Epidermal melanocyte (primary cell): ENCODE results near the gene SULT1A2.
"Not testable (repeated sequence)": the region's sequence is repeated elsewhere in the genome, so short reads cannot be mapped to it uniquely, and the experiment has no call there.

Source experiments
- DNase-seq: peaks from one replicate; pipeline ENCODE4 v3.0.0; 2011; ENCODE audit warnings: low spot score; ENCODE audit not compliant: insufficient read length

SULT1A2 gene

DNA sequence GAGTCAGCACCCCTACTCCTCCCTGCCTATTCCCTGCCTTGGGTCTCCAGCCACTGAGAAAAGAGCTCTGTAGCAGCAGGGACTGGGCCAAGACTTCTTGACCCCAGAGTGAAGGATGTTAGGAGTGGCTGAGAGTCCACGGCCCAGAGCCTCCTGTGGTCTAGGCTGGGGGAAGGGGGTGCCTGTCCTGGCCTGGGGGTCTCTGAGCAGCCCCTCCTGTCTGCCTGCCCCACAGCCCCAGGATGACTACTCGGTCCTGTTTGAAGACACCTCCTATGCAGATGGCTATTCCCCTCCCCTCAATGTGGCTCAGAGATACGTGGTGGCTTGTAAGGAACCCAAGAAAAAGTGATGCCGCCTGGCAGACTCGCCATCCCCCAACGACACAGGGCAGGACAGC is 5.5 kb downstream of the SULT1A2 start:
- no peak for DNase-seq

DNA sequence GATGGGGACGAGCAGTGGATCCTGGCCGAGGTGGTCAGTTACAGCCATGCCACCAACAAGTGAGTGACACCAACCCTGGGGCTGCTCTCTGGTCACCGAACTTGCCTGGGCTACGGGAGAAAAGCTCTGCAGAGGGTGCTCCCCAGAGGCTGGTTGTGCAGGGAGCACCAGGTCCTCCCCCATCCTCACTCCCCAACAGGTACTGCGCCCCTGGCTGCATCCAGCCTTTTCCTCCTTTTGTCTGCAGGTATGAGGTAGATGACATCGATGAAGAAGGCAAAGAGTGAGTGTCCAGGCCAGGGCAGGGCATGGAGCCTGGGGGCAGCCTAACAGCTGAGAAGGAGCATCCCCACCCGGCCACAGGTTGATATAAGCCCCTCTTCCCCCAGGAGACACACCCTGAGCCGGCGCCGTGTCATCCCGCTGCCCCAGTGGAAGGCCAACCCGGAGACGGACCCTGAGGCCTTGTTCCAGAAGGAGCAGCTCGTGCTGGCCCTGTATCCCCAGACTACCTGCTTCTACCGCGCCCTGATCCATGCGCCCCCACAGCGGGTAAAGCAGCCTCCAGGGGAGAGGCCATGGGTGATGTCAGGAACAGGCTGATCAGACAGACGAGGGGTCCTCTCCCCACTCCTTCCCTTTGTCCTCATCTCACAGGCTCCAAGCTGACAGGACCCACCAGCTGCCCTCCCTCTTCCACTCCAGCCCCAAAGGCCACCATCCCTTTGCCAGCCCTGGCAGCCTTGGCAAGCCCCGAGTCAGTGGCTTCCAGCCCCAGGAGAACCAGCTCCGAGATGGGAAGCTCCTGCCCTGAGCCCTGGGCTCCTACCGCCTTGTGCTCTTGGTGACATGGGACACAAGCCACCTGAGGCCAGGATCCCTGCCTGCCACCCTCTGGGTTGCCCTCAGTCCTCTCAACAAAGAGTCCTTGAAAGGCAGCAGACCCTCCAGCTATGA is 6.2 kb downstream of the SULT1A2 start:
- no peak for DNase-seq

- DNase-seq, result no peak
These were observed 6.9 kb downstream of the SULT1A2 start for GRCh38 chr16:28589930-28590329.

- DNase-seq, result no peak
These were observed 7.8 kb downstream of the SULT1A2 start for GRCh38 chr16:28589069-28589468.

DNA sequence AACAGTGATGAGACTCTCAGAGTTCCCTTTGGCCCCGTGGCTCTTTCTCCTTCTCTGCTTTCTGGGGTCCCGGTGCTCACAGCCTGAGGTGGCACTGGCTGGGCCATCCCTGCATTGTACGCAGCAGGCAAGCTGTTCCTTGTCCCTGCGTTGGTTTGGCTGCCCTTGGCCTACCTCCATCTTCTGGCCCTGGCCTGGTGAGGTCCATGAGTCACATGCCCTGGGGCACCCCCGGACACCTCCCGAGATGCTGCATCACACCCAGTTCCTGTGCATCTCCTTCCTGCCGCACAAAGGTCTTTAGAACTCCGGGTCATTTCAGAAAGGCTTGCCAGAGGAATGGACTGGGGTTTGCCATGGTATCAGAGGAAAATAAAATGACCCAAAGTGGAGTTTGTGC is 9.5 kb downstream of the SULT1A2 start:
- no peak for DNase-seq

DNA sequence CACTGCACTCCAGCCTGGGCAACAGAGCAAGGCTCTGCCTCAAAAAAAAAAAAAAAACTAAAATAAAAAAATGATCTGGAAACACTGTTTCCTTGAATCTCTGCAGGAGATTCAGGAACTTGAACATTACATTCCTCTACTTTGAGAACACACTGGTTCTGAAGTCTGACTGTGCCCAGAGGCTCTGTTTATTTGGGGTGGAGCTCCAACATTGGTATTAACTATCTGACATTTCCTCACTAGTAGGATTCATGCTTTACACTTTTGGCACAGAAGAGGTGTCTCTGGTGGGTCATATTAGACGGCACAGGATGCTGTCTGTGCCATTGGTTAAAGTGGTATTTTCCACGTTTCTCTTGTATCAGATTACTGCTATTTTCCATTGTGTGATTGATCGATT is 10.4 kb downstream of the SULT1A2 start:
- no peak for DNase-seq

- DNase-seq, result no peak
These were observed 11.2 kb downstream of the SULT1A2 start for GRCh38 chr16:28585674-28586073.

DNA sequence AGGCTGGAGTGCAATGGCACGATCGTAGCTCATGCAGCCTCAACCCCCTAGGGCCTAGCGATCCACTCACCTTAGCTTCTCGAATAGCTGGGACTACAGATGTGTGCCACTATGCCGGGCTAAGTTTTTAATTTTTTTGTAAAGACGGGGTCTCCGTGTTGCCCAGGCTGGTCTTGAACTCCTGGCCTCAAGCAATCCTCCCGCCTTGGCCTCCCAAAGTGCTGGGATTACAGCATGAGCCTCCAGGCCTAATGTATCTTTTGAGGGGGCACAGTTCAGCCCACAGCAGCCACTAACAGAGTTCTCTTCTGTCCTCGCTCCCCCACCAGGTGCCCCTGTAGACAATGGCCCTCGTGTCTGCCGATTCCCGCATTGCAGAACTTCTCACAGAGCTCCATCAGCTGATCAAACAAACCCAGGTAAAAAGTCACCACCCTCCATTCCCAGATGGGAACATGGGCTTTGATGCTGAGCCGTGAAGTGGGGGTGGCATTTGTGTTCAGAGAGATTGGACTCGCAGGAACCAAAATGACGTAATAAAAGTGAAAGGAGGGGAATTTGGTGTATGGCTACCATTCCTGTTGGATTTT is 16.0 kb downstream of the SULT1A2 start:
- no peak for DNase-seq

DNA sequence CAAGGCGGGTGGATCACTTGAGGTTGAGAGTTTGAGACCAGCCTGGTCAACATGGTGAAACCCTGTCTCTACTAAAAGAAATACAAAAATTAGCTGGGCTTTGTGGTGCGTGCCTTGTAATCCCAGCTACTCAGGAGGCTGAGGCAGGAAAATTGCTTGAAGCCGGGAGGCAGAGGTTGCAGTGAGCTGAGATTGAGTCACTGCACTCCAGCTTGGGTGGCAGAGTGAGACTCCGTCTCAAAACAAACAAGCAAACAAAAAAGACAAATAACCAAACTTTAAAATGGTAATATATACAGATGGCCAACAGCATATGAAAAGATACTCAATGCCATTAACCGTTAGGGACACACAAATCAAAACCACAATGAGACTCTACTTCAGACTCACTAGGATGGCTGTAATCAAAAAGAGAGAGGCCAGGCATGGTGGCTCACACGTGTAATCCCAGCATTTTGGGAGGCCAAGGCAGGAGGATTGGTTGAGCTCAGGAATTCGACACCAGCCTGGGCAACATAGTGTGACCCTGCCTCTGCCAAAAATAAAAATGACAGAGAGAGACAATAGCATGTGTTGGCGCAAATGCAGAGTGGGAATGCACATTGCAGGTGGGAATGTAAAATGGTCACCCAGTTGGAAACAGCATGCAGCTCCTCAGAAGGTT is 21.3 kb downstream of the SULT1A2 start:
- no peak for DNase-seq

- no peak for DNase-seq
These were observed 21.9 kb downstream of the SULT1A2 start for GRCh38 chr16:28574925-28575324.

DNA sequence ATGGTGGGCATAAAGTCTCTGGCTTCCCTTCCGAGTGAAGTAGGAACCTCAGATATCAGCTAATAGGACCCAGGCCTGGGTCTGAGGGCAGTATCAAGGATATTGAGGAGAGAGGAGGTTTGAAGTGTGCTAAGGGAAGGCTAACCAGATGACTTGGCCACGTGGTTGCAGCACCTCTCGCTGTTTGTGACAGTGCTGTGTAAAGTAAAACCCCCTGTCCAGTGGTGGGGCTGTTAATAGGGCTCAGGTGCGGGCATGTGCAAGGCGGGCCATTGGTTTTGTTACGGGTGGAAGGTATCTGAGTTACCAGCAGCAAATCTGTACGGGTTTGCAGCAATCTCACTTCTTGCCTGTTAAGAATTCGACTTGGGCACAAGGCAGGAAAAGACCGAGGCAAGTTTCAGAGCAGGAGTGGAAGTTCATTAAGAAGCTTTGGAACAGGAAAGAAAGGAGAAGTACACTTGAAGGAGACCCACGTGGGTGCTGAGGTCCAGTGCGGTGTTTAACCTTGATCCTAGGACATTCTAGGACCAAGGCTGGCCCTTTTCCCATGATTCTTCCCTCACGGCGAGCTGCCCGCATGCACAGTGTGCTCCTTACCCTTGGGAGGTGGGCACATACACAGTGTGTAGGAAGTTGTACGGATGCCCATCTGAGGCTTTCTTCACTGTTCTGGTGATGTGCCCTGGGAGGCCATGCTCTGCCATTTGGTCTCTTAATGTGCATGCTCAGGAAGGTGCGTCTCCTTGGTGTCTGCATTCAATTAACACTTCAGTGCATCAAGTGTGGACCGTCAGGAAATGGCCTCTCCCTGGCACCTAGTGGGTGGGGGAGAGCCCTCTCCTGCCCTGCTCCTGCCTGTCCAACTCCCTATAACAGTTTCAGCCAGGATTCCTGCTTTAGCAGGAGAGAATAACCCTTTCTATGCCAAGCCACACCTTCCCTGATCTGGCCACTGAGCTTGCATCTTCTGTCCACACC is 22.8 kb downstream of the SULT1A2 start:
- no peak for DNase-seq

DNA sequence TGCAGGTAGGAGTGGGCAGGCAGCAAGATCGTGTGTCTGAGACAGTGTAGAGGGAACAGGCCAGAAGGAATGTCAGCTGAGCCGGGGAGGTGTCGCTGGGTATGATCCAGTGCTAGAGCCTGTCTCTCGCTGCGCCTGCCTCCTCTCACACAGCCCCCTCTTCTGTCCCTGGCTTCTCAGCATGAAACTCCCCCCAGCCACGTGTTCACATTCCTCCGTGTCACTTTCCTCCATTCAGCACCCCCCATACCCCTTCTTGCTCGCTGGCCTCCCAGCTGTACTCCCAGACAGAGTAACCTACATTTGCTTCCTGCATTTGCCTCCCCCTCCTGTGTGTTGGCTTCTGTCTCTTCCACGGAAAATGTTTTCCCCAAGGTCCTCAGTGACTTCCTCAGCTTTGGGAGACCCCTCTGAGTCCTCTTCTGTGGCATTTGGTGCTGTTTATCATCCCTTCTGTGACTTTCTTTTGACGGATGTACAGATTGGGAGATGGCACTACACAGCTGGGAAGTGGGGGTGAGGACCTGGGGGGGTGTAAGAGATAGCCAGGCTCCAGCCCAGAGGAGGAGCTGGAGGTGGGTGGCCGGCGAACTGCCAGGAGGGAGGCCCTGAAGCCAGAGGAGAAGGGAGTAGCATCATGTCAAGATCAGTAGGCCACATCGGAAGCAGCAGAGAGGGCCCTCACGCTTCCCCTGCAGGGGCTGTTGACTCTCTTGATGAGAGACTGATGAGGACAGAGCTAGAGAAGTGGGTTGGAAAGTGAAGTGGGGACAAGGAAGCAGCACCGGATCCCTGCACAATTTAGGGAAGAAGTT is 23.9 kb downstream of the SULT1A2 start:
- DNase-seq, result no peak

GRCh38 chr16:28569968-28570752 is 26.7 kb downstream of the SULT1A2 start:
- DNase-seq, result no peak

- DNase-seq, result no peak
These were observed 27.8 kb downstream of the SULT1A2 start for GRCh38 chr16:28569021-28569420.

DNA sequence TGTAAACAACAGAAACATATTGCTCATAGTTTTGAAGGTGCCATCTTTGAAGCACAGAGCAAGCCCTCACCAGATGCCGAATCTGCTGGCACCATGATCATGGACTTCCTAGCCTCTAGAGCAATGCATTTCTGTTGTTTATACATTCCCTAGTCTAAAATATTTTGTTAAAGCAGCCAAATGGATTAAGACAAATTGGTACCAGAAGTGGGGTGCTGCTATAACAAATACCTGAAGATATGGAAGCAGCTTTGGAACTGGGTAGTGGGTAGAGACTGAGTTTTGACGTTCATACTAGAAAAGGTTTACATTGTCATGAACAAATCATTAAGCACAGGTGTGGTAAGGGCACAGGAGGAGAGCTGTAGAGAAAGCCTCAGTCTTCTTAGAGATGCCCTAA is 29.6 kb downstream of the SULT1A2 start:
- no peak for DNase-seq

DNA sequence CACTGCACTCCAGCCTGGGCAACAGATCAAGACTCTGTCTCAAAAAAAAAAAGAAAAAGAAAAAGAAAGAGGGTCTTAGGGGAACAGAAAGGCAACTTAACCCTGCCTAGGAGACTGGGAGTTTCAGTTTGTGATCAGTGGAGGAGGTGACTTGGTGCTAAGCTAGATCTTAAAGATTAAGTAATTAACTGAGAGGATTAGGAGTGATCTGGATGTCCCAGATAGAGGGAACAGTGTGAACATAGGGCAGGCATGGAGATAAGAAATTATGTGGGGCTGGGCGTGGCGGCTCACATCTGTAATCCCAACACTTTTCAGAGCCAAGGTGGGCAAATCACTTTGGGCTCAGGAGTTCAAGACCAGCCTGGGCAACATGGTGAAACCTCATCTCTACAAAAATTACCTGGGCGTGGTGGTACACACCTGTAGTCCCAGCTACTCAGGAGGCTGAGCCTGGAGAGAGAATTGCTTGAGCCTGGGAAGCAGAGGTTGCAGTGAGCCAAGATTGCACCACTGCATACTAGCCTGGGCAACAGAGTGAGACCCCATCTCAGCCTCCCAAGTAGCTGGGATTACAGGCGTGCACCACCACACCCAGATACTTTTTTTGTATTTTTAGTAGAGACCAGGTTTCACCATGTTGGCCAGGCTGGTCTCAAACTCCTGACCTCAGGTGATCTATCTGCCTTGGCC is 30.5 kb downstream of the SULT1A2 start:
- DNase-seq, result not testable (repeated sequence)

- no peak for DNase-seq
These were observed 33.6 kb downstream of the SULT1A2 start for GRCh38 chr16:28563218-28563617.

DNA sequence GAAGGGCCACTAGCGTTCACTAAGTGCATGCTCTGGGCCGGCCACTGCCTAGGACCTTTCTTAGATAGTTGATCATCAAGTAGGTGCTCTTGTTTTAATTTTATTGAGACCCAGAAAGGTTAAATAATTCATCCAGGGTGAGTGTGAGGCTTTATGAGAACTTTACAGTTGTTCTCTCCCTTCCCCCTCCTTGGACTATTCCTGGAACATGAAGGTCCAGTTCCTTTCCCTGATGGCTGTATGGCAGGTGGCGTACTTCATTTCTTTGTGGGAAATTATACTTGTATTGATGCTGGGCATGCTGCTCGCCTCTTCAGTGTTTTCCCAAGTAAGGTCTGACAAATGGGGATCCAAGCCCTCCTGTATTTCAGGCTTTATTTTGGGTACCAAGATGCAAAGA is 34.7 kb downstream of the SULT1A2 start:
- DNase-seq, result no peak
